ENCODE measurements around the gene PLEKHO1.
A peak's percentile ranks its signal among the peaks of the same experiment; 100 is the strongest.
"Not testable (repeated sequence)": the region's sequence is repeated elsewhere in the genome, so short reads cannot be mapped to it uniquely, and the experiment has no call there.

PLEKHO1 gene, protein sequence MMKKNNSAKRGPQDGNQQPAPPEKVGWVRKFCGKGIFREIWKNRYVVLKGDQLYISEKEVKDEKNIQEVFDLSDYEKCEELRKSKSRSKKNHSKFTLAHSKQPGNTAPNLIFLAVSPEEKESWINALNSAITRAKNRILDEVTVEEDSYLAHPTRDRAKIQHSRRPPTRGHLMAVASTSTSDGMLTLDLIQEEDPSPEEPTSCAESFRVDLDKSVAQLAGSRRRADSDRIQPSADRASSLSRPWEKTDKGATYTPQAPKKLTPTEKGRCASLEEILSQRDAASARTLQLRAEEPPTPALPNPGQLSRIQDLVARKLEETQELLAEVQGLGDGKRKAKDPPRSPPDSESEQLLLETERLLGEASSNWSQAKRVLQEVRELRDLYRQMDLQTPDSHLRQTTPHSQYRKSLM

DNA sequence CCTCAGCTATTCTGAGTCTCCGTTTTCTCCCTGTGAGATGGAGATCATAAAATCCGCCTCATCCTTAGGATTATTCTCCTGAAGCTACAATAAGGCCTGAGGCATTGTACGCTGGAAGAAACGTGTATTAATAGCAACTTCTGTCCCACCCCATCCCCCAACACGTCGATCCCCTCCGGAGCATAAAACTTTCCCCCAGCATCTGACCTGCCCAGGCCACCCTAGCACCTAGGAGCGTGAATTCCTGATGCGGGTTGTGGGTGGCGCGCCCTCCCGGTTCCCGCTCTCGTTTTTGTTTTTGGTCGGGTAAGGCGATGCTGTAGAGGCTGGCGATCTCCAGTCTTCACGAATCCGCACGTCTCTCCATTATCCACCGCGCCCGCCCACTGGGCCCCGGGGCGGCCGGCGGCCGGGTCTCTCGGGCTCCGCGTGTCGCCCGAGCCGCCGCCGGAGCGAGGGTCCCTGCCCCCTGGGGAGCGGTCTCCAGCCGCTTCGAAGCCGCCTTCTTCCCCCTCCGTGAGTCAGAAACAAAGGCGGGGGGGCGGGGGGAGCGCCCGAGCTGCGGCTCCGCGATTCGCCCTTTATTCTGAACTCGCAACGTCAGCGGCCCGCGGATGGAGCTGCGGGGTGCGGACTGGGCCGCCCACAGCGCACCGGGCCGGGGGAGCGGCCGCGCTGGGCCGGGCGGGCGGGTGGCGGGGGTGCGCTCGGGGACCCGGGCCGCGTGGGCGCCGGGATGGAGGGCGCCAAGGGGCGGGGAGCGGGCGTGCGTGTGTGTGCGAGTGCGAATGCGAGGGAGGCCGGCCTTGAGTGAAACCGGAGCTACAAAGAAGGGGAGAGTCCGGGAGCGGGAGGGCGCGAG, at the start of gene PLEKHO1:
PLEKHO1 (plus strand) TSS at position 646 of the 862 bp plus-strand sequence. CDS start 342 bp downstream, outside the sequence.
- peak; percentile 79 for DNase-seq (ENCODE audit: low spot score)

DNA sequence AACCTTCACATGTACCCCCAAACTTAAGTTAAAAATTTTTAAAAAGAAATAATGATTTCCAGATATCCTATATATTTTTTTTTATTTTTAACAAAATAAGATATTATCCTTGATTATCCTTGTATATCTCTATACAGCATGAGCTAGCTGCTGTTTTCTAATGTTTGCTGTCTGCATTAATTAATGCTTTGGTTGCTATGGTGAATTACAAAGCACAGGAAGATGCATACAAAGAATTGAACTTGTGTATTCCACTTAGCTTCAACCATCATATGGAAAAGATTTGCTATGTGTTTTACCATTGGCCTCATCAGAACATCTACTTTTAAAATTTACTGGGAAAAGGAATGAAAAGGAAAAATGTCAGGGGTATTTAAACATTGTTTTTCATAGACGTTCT, 46.7 kb upstream of the PLEKHO1 start:
- no peak for DNase-seq (ENCODE audit: low spot score)

DNA sequence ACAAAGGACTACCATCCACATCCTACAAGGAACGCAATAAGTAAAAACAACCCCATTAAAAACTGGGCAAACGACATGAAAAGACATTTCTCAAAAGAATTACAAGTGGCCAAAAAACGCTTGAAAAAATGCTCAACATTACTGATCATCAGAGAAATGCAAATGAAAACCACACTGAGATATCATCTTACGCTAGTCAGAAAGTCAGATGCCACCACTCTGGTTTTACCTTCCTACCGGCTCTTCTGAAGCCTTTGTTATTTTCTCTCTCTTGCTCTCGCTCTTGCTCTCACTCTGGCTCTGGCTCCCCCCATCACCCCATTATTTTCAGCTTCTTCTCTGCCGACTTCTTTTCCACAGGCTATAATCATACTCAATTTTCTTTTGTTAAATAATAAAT, 43.4 kb upstream of the PLEKHO1 start:
- DNase-seq (ENCODE audit: low spot score), result no peak

DNA sequence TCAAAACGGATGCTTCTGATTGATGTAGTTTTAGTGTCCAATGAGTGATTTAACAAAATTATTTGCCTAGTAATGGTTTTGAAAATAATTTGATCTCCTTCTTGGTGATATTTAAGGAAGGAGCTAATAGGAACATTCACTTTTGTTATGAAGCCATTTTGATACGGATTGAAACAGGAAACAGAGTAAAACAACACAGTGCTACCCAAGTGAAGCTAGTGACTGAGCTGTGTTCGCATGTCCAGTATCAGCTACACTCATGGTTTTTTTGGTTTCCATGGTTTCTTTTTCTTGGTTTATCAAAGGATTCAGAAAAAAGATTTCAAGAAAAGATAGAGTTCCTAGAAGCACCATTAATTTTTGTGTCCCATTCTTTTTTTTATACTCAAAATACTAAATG, 40.1 kb upstream of the PLEKHO1 start:
- no peak for DNase-seq (ENCODE audit: low spot score)

DNA sequence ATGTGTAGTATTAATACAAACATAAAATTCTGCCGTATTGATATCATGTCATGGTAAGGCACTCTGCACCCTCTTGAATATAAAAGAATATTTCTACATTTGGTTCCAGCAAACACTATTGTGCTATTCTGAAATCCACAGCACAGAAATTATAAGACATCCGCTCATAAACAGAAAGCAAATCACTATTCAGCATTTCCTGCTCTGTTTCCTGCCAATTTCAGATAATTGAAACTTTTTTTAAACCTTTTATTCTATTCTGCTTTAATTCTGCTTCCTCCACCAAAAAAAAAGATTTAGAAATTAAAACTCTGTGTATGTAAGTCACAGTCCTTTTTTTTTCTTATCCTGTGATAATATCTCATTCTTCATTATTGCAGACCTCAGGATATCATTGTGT, 39.6 kb upstream of the PLEKHO1 start:
- DNase-seq (ENCODE audit: low spot score), result no peak

DNA sequence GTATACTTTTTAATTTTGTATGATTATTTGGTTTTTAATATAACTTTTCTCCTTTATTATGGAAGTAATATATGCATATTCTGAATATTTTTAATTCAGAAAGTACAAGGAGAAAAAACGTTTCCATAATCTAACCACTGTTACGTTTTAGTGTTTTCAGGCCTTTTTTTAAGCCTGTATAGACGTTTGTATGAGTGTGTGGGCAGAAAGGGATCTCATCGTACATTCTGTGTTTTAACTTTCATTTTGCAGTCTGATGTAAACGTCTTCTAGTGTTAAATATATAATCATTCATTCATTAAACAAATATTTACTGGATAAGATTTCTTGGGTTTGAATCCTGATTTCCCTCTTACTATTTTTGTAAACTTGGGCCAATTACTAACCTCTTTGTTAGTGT, 38.0 kb upstream of the PLEKHO1 start:
- no peak for DNase-seq (ENCODE audit: low spot score)

DNA sequence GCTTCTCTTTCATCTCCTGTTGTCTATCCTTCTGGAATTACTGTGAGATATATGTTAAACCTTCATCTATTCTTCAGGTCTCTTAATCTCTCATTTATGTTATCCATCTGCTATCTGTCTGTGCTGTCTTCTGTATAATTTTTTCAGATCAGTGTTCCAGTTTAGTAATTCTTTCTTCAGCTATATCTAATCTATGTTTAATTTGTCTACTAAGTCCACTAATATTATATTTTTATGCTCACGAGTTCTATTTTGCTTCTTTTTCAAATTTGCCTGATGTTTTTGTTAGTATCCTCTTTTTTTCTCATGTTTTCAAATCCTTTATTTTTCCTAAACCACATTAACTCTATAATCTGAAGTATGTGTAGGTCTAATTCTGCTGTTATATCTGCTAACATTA, 34.6 kb upstream of the PLEKHO1 start:
- DNase-seq (ENCODE audit: low spot score), result no peak

DNA sequence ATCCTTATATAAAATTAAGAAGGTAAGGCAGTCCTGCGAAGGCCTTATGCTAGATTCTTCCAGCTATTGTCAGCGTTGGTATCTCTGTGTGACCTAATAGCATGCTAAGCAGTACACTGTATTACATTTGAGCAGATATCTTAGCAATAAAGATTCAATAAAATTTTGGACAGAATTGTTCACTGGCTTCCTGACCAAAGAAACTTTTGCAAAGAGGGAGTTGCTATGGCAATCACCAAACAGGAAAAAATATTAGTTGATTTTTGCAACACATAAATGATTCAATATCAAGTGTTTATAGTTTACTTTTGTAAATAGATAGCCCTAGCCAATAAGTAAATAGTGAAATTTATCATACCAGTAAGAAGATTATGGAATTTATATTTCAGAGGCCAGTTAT, 31.0 kb upstream of the PLEKHO1 start:
- DNase-seq (ENCODE audit: low spot score), result no peak

DNA sequence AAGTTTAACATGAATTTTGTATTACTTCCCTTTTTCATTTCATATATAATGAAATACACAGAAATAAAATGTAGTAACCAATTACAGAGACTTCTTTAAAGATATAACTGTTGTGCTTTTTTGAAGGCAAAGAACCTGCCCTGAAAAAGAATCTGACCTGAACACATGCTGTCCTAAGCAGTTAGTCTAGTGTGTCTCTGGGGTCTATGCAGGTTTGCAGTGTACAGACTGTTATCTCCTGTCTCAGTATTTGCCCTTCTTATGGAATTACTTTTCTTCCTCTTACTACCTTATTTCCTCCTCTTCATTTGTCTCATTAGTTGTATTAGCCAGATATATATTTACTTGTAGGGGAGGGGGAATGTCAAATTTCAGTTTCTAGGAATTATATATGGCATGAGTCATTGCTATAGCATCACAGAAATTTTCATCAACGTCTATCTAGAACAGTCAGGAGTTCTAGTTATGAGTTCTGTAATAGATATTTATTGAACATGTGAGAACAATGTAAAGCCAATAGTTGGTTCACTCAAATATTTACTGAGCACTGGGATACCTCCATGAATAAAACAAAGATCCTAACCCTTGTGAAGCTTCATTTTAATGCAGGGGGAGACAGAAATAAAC, 28.4 kb upstream of the PLEKHO1 start:
- no peak for DNase-seq (ENCODE audit: low spot score)

DNA sequence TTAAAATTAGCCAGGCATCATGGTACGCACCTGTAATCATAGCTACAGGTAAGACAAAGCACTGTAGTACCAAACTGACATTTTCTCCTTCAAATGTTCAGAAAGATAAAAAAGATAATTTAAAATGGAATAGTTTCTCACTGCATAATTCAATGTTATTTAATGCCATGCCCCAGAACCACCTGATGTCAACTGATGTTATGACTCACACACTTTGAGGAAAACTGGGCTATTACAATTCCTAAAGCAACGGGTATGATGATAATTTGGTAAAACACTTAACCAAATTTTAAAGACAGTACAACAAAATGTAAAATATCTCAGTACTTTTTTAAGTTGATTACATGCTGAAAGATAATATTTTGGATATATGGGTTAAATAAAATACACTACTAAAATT, 22.9 kb upstream of the PLEKHO1 start:
- DNase-seq (ENCODE audit: low spot score), result no peak

DNA sequence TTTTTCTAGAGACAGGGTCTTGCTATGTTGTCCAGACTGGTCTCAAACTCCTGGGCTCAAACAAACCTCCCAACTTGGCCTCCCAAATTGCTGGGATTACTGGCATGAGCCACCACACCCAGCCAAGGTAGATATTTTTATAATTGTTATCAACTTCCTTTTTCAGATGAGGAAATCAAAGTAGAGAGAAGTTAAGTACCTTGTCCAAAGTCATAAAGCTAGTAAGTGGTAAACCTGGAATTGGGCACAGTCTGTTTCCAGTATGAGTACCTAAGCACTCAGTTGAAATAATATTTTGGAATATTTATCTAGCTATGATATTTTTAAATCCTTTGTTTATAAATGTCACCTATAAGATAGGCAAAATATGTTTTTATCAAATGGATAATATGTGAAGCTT, 22.3 kb upstream of the PLEKHO1 start:
- DNase-seq (ENCODE audit: low spot score), result no peak

DNA sequence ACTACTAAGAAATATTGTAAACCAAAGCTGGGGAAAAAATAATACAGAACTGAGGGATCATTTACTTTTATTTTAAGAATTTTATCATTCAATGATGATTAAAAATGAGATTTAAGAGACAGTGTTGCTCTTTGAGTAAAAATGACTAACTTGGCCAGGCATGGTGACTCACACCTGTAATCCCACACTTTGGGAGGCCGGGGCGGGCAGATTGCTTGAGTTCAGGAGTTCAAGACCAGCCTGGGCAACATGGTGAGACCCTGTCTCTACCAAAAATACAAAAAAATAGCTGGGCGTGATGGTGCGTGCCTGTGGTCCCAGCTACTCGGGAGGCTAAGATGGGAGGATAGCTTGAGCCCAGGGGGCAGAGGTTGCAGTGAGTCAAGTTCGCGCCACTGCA, 21.8 kb upstream of the PLEKHO1 start:
- DNase-seq (ENCODE audit: low spot score), result no peak

DNA sequence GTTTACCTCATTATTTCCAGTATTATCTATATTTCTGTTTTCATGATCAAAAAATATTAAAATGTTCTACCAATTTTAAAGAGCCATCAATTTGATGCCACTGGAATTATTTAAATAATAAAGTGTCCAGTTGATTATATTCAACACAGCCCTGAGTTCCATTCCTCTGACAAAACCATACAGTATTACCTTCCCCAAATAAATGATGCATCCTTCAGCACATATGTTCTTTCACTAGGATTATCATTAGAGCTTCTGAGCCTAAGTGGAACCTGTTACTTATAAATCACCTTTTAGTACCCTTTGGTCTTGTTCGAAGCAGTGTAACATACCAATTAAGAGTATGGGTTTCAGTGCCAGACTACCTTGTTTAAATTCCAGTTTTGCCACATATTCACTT, 17.3 kb upstream of the PLEKHO1 start:
- no peak for DNase-seq (ENCODE audit: low spot score)

DNA sequence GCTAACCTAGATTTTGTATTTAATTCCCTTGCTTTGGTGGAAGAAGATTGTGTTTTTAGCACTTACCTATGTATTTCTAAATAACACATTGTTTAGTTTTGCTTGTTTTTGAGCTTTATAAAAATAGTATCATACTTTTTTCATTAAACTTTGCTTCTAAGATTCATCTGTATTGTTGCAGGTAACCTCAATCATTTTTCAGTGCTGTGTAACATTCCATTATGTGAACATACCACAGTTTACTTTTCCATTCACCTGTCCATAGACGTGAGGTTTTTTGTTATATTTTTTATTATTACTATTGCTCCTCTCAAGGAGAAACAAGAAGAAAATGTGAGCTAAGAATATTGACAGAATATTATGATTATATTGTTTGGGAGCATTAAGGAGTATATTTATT, 15.2 kb upstream of the PLEKHO1 start:
- DNase-seq (ENCODE audit: low spot score), result no peak

DNA sequence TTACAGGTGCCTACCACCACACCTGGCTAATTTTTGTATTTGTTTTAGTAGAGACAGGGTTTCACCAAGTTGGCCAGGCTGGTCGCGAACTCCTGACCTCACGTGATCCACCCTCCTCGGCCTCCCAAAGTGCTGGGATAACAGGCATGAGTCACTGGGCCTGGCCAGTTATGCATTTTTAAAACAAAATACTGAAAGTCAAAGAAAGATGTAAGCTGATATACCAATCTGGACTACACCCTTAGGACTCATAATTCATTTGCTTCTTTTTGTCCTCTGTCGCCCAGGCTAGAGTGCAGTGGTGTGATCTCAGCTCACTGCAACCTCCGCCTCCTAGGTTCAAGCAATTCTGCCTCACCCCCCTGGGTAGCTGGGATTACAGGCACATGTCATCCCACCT, 14.3 kb upstream of the PLEKHO1 start:
- DNase-seq (ENCODE audit: low spot score), result not testable (repeated sequence)

DNA sequence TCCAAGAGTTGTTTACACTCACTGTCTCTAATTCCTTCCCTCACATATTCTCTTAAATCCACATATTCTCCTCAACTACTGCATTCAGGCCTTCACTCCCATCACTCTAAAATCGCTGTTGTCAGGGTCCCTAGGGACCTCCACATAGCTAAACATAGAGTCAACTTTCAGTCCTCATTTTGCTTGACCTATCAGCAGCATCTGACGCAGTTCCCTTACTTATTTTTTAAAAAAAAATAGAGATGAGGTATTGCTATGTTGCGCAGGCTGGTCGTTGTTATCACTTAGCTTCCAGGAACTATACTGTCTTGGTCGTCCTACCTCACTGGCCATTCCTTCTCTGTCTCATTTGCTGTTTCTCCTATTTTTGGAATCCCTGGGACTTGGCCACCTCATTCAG, 11.7 kb upstream of the PLEKHO1 start:
- no peak for DNase-seq (ENCODE audit: low spot score)

DNA sequence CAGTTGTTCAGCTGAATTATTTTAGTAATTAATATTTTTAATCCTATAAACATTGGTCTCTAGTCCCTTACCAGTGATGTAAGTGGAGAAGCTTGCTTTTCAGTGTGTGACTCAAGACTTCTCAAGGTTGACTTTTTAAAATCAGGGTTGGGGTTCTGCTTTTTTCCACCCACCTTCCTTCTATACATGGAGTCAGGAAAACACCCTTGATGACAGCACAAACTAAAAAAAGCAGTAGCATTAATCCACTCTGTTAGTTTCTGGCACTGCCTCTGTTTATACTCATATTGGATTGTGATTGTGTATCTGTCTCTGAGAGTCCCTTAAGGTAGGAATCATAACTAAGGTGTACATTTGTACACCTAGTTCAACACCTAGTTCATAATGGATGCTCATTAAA, 8.3 kb upstream of the PLEKHO1 start:
- no peak for DNase-seq (ENCODE audit: low spot score)

DNA sequence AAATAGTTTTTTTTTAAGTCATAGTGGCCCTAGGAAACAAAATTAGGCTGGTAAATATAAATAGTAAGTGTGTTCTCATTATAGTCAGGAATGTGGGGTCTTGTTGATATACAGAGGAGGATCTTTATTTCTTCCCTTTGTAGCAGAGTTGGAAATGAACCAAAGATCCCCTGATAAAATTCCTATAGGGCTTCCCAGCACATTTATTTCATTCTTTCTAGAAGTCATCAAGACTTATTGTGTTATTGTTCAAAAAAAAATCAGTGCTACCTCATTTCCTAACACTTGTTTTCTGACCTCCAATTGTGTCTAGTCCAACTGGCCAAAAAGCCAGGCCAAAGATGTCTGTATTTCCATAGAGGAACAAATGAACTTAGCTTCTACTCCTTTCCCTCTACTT, 7.6 kb upstream of the PLEKHO1 start:
- DNase-seq (ENCODE audit: low spot score), result no peak

DNA sequence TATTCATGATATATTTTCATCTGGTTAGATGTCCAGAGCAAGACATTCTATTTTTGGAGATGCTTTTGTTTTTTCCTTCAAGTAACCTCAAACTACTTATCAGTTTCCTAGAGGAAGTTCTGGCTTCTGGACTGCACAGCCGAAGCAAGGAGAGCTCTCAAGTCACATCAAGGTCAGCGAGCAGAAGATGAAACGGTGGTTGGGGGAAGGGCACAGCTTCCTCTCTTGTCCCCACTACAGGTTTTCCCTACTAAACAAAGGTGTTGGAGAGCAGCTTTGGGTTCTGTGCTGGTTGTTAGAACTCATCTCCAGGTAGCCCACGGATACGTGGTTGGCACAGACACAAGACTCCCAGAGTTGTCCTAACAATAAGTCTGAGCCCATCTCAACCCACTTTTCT, 5.1 kb upstream of the PLEKHO1 start:
- DNase-seq (ENCODE audit: low spot score), result no peak

DNA sequence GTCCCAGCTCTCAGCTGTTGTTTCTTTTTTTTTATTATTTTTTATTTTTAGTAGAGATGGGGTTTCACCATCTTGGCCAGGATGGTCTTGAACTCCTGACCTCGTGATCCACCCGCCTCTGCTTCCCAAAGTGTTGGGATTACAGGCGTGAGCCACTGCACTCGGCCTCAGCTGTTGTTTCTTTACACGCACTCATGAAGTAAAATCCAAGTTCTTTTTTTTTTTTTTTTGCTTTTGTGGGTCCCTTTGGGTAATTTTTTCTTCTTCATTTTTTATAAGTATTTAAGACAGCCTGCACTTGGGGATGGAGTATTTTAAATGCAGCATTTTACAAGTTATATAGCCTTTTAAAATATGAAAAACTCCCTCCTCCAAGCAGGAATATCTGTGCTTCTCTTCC, 3.7 kb upstream of the PLEKHO1 start:
- not testable (repeated sequence) for DNase-seq (ENCODE audit: low spot score)

DNA sequence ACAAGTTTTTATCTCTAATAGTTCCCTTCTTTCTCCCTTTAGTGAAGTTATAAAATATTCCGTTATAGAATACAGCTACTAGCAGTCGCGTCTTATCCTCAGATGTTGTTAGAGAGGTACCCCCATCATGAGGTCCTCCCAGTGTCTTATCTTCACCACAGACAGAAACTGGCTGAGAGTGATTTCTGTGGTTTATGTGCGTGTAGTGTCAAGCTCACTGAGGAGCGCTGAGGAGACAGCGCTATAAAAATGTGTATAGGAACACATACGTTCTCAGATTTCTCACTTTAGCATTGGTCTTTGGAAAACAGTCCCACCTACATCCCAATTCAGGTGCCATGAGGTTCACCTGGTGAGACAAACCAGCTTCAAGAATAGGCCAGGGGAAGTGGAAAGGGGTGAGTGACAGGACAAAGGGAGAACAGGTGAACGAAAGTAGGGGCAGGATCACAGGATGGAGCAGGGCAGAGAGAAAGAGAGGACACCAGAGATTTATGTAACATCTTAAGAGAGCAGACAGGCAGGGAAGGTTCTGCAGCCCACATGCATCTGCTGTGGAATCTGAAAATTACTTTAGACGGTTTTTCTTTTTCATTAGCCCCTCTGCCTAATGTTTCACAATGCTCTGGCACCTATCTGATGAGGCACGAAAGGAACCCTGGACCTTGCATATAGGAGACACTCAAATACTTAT, 2.7 kb upstream of the PLEKHO1 start:
- DNase-seq (ENCODE audit: low spot score), result no peak

DNA sequence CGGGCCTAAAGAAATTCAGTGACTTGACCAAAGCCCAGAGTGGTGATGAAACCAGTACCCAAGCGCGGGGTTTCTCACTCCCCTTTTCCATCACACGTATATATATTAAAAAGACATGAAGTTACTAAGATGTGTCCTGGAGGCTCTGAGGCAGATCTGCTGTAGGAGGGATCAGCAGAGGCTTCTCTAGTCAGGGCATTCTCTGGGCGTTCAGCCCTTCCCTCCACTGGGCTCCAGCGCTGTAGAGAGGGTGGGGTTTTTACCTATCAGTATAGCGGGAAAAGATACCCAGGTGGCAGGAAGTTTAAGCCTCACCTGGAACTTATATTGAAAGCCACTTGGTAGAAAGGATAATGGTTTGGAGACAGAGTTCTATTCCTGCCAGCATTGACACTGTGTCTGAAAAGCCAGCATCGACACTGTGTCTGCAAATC, 862 bp upstream of the PLEKHO1 start:
- DNase-seq (ENCODE audit: low spot score), result no peak

Measured in kidney tubule cell (primary cell).